ENCODE measurements around the gene PRXL2B.
"Not testable (repeated sequence)": the region's sequence is repeated elsewhere in the genome, so short reads cannot be mapped to it uniquely, and the experiment has no call there.

PRXL2B gene

DNA sequence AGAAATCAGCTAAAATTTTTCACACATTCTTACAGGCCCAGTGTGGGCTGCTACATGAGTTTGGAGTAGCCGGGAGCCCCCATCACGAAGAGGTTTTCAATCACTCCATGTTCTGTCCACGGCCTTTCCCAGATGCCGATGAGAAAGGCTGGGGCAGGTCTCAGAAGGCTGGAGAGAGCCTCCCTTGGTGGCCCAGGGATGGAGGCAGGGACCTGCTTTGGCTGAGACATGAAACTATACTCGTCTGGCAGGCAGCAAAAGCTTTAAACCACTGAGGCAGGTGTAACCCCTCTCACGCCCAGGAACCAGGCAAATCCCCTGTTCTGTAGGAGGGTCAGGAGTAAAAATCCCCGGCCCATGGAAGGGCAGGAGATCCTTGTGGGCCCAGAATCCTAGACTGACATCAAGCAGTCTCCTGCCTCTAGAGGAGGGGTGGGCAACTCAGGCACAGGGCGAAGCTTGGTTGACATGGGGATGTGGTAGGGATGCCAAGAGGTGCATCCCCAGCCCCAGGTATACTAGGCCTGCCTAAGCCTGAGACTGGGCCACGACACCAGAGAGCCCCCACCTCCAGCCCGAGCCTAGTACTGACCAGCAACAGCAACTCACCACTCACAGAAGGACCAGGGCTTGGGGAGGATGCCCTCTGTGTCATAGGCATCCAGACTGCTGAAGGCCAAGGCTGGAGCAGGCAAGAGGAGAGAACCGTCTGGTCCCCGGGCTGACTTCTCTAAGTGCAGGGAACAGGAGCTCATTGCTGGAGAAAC, 37.2 kb downstream of the PRXL2B start:
- peaks cover 23% of the 10 kb centered on the region for H3K4me1 Mint-ChIP-seq (ENCODE audit: low read depth)
- peaks cover 3% of the 10 kb centered on the region for H3K36me3 Mint-ChIP-seq
- H3K27ac Mint-ChIP-seq = no peak overlapping the region
- no peaks in the 10 kb centered on the region for H3K9me3 Mint-ChIP-seq (ENCODE audit: low read depth)
- no peak overlapping the region for H3K4me3 Mint-ChIP-seq
- peaks cover 20% of the 10 kb centered on the region for H3K27me3 Mint-ChIP-seq

DNA sequence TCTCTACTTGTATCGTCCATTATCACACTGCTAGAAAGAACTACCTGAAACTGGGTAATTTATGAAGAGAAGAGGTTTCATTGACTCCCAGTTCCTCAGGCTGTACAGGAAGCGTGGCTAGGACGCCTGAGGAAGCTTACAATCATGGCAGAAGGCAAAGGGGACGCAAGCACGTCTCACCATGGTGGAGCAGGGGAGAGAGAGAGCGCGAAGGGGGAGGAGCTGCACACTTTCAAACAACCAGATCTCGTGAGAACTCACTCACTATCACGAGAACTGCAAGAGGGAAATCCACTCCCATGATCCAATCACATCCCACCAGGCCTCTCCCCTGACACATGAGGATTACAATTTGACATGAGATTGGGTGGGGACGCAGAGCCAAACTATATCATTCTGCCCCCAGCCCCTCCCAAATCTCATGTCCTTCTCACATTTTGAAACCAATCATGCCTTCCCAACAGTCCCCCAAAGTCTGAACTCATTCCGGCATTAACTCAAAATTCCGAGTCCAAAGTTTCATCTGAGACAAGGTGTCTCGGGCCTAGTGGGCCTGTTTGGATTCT, 38.2 kb downstream of the PRXL2B start:
- H3K36me3 Mint-ChIP-seq = peaks cover 3% of the 10 kb centered on the region
- no peak overlapping the region for H3K4me3 Mint-ChIP-seq
- H3K4me1 Mint-ChIP-seq (ENCODE audit: low read depth) = peaks cover 25% of the 10 kb centered on the region
- no peak overlapping the region for H3K27ac Mint-ChIP-seq
- no peaks in the 10 kb centered on the region for H3K9me3 Mint-ChIP-seq (ENCODE audit: low read depth)
- peaks cover 23% of the 10 kb centered on the region for H3K27me3 Mint-ChIP-seq

DNA sequence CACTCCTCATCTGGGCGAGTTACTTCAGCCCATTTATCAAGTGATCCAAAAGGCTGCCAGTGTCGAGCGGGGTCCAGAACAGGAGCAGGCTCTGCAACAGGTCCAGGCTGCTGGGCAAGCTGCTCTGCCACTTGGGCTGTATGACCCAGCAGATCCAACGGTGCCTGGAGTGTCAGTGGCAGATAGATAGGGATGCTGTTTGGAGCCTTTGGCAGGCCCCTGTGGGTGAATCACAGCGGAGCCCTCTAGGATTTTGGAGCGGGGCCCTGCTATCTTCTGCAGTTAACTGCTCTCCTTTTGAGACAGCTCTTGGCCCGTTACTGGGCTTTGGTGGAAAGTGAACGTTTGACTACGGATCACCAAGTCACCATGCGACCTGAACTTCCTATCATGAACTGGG, 38.7 kb downstream of the PRXL2B start:
- Mint-ChIP-seq H3K9me3 (ENCODE audit: low read depth) (no peaks in the 10 kb centered on the region), H3K27me3 (peaks cover 25% of the 10 kb centered on the region), H3K27ac (no peak overlapping the region), H3K4me3 (no peak overlapping the region), H3K36me3 (peaks cover 3% of the 10 kb centered on the region), H3K4me1 (ENCODE audit: low read depth) (peaks cover 27% of the 10 kb centered on the region)

DNA sequence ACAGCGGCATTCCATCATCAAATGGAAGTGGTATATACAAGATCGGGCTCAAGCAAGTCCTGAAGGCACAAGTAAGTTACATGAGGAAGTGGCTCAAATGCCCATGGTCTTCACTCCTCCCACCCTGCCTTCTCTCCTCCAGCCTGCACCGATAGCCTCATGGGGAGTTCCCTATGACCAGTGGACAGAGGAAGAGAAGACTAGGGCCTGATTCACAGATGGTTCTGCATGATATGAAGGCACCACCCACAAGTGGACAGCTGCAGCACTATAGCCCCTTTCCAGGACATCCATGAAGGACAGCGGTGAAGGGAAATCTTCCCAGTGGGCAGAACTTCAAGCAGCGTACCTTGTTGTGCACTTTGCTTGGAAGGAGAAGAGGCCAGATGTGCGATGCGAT, 39.2 kb downstream of the PRXL2B start:
- not testable (repeated sequence) for H3K4me3 Mint-ChIP-seq; H3K9me3 Mint-ChIP-seq (ENCODE audit: low read depth); H3K36me3 Mint-ChIP-seq; H3K27ac Mint-ChIP-seq
- Mint-ChIP-seq H3K4me1 (ENCODE audit: low read depth) (peaks cover 31% of the 10 kb centered on the region), H3K27me3 (peaks cover 30% of the 10 kb centered on the region)

DNA sequence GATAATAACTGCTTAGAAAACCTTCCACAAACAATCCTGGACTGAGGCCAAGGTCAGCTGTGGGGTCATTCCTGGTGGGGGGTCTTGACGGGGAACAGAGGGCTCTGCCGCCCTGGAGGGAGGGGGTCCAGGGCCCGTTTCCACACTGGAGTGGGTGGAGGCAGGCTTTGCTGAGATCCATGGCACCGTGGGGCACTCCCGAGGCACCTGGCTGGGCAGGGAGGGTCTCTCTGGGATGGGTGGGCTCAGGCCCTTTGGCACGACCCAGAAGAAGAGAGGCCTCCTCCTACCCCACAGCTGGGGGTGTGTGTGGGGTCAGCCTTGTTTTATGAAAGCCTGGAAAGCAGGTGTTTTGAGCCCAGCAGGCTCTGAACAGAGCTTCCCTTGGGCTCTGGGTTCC, 41.2 kb downstream of the PRXL2B start:
- Mint-ChIP-seq H3K4me3 (peak overlapping the region; percentile 38), H3K36me3 (peaks cover 3% of the 10 kb centered on the region), H3K27ac (no peak overlapping the region), H3K27me3 (peaks cover 31% of the 10 kb centered on the region), H3K4me1 (ENCODE audit: low read depth) (peaks cover 23% of the 10 kb centered on the region), H3K9me3 (ENCODE audit: low read depth) (no peaks in the 10 kb centered on the region)

DNA sequence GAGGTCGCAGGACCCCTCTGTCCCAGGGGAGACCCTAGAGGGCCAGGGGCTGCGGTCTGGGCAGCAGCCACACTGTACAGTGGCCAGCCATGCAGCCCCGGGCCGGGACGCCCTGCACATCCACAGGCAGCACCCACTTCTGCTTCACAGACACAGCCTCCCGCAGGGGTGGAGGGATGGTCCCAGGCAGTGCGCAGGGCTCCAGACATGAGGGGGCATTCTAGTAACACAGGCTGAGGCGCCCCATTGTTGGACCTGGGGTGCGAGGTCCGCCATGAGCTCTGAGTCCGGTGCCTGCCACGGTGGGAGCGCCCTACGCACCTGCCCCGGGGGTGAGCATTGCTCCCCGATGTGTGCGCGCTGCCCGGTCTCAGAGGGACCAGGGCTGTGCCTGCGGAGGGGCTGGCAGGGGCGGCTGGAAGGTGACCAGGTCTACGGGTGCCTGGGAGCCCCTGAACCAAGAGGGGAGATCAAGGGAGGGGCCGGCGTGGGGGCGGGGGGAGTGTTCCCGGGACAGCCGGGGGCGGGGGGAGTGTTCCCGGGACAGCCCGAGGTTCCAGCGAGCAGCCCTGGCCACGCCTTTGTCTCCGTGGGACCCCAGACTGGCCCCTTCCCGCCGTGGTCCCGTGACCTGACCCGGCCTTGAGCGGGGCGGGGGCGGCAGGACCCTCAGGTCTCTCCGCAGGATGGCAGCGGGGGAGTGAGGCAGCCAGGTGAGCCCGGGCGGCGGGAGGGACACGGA, 41.8 kb downstream of the PRXL2B start:
- peaks cover 18% of the 10 kb centered on the region for H3K4me1 Mint-ChIP-seq (ENCODE audit: low read depth)
- no peaks in the 10 kb centered on the region for H3K9me3 Mint-ChIP-seq (ENCODE audit: low read depth)
- H3K27me3 Mint-ChIP-seq = peaks cover 31% of the 10 kb centered on the region

DNA sequence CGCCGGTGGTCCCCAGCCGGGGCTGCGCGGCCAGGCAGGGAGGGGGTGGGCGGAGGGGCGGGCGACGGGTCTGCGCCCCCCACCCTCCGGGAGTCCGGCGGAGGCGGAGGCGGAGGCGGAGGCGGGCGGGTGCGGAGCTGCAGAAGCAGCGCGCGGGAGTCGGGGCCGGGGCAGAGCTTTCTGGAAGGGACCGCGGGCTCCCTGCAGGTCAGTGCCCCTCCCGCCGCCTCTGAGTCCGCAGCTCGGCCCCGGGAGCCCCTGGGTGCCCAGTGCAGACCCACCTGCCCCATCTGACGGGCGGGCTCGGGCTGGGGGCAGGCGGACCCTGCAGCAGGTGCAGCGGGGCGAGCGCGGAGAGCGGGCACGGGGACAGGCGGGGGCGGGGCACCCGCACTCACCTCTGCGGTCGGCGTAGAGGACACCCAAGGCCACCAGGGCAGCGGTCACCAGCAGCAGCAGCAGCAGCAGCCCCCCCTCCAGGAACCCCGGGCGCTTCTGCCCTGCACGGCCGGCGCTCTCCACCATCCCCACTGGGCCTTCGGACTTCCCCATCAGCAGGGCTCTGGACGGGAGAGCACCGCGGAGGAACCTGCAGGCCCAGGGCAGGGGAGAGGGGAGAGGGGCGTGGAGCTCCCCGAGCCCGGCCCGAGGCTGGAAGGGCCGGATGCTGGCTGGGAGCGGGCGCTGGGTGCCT, 42.5 kb downstream of the PRXL2B start:
- Mint-ChIP-seq H3K27ac (no peak overlapping the region), H3K4me1 (ENCODE audit: low read depth) (peaks cover 14% of the 10 kb centered on the region), H3K9me3 (ENCODE audit: low read depth) (no peaks in the 10 kb centered on the region), H3K27me3 (peaks cover 31% of the 10 kb centered on the region), H3K4me3 (no peak overlapping the region), H3K36me3 (peaks cover 3% of the 10 kb centered on the region)

More for the DNA sequence above, 41.8 kb downstream of the PRXL2B start:
- Mint-ChIP-seq H3K27ac (no peak overlapping the region), H3K36me3 (peaks cover 3% of the 10 kb centered on the region), H3K4me3 (peak overlapping the region; percentile 10)

DNA sequence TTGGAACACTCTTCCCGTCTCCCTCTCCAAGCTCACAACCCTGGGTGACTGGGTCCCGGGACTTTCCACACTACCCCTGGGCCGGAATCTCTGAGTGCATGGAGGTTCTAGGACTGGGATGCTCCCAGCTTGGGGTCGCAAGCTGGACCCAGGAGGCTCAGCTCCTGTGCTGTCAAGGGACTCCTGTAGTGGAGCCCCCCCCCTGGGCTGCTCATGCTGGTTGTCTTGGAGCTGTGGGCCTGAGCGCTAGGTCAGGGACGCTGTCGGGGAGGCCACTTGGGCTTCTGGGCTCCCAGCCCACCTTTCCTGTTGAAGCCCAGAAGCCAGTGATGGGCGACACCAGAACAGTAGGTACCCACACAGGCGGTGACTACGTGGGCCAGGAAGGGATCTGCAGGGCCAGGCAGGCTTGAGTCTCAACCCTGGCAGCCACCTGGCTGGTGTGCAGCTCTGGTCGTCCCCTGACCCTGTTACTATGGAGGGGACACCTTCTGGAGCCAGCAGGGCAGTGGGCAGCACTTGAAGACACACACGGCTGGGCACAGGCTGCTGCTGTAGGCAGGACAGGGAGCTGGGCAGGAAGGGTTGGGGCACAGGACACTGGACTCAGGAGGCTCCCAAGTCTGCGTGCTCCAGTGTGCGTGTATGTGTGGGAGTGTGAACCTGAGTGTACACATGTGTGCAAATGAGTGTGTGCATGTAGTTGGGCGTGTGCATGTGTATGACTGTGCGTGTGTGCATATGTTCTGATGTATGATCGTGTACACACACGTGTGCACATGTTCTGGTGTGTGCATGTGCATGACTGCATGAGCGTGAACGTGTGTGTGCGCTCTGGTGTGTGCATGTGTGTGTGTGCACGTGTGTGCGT, 43.3 kb downstream of the PRXL2B start:
- H3K4me1 Mint-ChIP-seq (ENCODE audit: low read depth) = peaks cover 14% of the 10 kb centered on the region
- peaks cover 27% of the 10 kb centered on the region for H3K27me3 Mint-ChIP-seq
- H3K27ac Mint-ChIP-seq = no peak overlapping the region

DNA sequence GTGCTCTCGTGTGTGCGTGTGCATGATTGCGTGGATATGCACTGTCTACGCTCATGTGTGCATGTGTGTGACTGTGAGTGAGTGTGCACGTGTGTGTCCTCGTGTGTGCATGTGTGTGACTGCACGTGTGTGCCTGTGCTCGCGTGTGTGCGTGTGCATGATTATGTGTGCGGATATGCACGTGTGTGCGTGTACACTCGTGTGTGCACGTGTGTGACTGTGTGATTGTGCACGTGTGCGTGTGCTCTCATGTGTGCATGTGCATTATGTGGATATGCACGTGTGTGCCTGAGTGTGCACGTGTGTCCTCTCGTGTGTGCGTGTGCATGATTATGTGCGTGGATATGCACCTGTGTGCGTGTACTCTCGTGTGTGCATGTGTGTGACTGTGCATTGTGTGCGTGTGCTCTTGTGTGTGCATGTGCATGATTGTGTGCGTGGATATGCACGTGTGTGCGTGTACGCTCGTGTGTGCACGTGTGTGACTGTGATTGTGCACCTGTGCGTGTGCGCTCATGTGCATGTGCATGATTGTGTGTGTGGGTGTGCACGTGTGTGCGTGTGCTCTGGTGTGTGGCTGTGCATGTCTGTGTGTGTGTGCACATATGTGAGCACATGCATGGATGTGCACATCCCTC, 44.0 kb downstream of the PRXL2B start:
- peaks cover 3% of the 10 kb centered on the region for H3K36me3 Mint-ChIP-seq
- H3K4me3 Mint-ChIP-seq = peak overlapping the region; percentile 9
- H3K4me1 Mint-ChIP-seq (ENCODE audit: low read depth) = peaks cover 14% of the 10 kb centered on the region
- H3K27ac Mint-ChIP-seq = no peak overlapping the region
- H3K27me3 Mint-ChIP-seq = peaks cover 24% of the 10 kb centered on the region
- no peaks in the 10 kb centered on the region for H3K9me3 Mint-ChIP-seq (ENCODE audit: low read depth)

More for the DNA sequence above, 43.3 kb downstream of the PRXL2B start:
- Mint-ChIP-seq H3K4me3 (peak overlapping the region; percentile 49), H3K9me3 (ENCODE audit: low read depth) (no peaks in the 10 kb centered on the region), H3K36me3 (peaks cover 3% of the 10 kb centered on the region)

DNA sequence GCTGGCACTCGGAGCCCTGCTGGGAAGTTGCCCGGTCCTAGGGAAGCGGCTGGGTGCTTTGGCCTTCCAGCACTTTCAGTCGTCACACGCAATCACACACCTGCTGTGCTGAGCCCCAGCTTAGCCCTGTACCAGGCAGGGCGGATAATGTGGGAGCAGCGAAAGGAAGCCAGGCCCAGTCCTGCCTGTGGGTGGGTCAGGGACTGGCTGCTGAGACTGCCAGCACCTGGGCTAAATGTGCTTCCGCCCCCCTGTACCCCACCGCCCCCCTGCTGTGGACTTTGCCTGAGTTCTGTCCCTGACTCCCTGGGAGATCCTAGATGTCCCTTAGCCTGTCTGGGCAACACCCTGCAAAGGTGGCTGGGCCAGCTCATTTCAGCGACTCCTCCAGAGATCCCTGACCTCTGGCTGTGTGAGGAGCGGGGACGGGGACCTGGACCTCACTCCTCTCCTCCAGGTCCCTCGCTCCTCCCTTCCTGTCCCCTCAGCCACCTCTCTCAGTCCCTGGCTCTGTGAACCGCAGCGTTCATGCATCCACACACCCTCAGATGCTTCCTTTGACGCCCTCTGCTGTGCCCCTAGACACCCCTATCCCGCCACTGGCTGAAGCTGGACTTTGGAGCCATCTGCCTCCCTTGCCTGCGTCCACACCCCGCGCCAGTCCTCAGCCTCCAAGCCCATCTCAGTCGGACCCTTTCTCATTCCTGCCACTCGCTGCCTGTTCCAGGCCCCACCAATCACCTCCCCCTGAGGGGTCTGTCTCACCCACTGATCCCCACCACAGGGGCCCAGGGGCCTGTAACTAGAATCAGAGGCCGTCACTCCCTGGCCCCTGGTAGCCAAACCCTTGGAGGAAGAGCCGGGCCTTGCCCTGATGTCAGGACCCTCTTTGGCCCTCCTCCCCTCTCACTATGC, 44.8 kb downstream of the PRXL2B start:
- Mint-ChIP-seq H3K27me3 (peaks cover 17% of the 10 kb centered on the region), H3K4me1 (ENCODE audit: low read depth) (peaks cover 14% of the 10 kb centered on the region), H3K36me3 (no peaks in the 10 kb centered on the region), H3K4me3 (no peak overlapping the region), H3K9me3 (ENCODE audit: low read depth) (no peaks in the 10 kb centered on the region), H3K27ac (no peak overlapping the region)

DNA sequence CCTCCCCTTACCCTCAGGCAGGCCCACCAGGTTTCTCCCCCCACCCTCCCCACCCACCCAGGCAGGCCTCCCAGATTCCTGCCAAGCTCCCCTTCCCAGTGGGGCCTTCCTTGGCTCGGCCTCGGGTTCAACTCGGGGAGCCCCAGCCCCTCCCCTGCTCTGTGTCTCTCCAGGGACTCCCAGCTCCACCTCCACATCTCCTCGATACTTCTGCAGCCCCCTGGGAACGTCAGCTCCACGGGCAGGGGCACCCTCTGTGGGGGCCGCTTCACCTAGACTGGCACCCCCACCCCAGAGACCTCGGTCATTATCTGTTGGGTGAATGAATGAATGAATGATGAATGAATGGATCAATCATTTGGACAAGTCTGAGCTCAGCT, 45.5 kb downstream of the PRXL2B start:
- Mint-ChIP-seq H3K36me3 (no peaks in the 10 kb centered on the region), H3K27ac (no peak overlapping the region), H3K27me3 (peaks cover 13% of the 10 kb centered on the region), H3K4me3 (no peak overlapping the region), H3K9me3 (ENCODE audit: low read depth) (no peaks in the 10 kb centered on the region), H3K4me1 (ENCODE audit: low read depth) (peaks cover 14% of the 10 kb centered on the region)

DNA sequence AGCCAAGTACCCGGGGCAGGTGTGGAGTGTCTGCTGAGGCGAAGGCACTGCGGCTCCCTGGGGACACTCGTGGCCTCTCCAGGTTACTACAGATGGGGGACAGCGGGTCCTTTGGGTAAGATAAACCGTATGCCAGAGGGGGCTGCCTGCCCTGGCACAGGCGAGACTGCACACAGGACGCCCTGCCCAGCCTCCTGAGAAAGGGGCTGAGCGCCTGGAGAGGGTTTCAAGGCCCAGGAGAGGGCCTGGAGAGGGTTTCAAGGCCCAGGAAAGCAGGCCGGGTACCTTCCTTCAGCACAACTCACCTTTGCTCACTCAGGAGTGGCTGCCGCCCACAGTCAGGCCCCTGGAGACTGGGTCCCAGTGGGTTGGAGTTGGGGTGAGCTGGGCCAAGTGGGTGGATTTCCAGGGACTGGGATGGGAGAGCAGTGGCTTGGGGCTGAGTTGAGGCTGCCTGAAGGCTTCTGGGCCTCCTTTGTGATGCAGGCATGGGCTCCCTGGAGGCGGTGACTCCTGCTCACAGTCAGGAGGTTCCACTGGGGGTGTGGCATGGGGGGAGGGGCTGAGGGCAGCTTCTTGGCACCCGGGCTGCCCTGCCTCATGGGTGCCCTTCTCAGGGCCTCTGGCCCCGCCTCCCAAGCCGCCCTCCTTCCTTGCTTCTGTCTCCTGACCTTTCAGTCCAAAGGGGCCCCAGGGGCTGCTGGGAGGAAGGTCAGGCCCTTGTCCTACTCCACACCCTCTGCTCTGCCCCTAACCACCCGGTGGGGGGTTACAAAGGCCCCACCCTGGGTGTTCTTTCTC, 46.2 kb downstream of the PRXL2B start, which contains the start of gene MMEL1:
Gene MMEL1 (minus strand): TSS at position 456 of the 801 bp plus-strand sequence. CDS start 3,532 bp downstream, outside the sequence.
- H3K27ac Mint-ChIP-seq = no peak within 1 kb of the TSS

More for the DNA sequence above, 46.2 kb downstream of the PRXL2B start, which contains the start of gene MMEL1:
- no peaks in the 10 kb centered on the region for H3K9me3 Mint-ChIP-seq (ENCODE audit: low read depth)
- H3K4me1 Mint-ChIP-seq (ENCODE audit: low read depth) = peaks cover 10% of the 10 kb centered on the region
- no peak within 1 kb of the TSS for H3K4me3 Mint-ChIP-seq
- H3K36me3 Mint-ChIP-seq = no peaks in the 10 kb centered on the region
- peaks cover 11% of the 10 kb centered on the region for H3K27me3 Mint-ChIP-seq

Measured in activated naive CD8-positive, alpha-beta T cell (primary cell).